ENCODE measurements around the gene ITGB6.

ITGB6 gene

GRCh38 chr2:160068906-160069305 lies 131.2 kb downstream of the ITGB6 start:
- no peak for DNase-seq (ENCODE audit: extremely low read depth, low read depth)
- TF ChIP-seq CTCF (IDR thresholded peaks at IDR 0.05; ENCODE audit: low read depth, low read length, missing control alignments), result no peak
- H3K4me3 ChIP-seq (replicated peaks; ENCODE audit: low read depth, low read length), result no peak overlapping the region

GRCh38 chr2:160064916-160065315 lies 135.2 kb downstream of the ITGB6 start:
- no peak for TF ChIP-seq CTCF (IDR thresholded peaks at IDR 0.05; ENCODE audit: low read depth, low read length, missing control alignments)
- DNase-seq (ENCODE audit: extremely low read depth, low read depth), result no peak
- no peak overlapping the region for H3K4me3 ChIP-seq (replicated peaks; ENCODE audit: low read depth, low read length)

GRCh38 chr2:160063879-160064612 lies 136.0 kb downstream of the ITGB6 start:
- TF ChIP-seq CTCF (IDR thresholded peaks at IDR 0.05; ENCODE audit: low read depth, low read length, missing control alignments), result no peak
- H3K4me3 ChIP-seq (replicated peaks; ENCODE audit: low read depth, low read length), result no peak overlapping the region
- no peak for DNase-seq (ENCODE audit: extremely low read depth, low read depth)

GRCh38 chr2:160063271-160063670 lies 136.8 kb downstream of the ITGB6 start:
- no peak for DNase-seq (ENCODE audit: extremely low read depth, low read depth)
- H3K4me3 ChIP-seq (replicated peaks; ENCODE audit: low read depth, low read length), result no peak overlapping the region
- TF ChIP-seq CTCF (IDR thresholded peaks at IDR 0.05; ENCODE audit: low read depth, low read length, missing control alignments), result no peak

- peak within 1 kb of the TSS; percentile 64 for H3K4me3 ChIP-seq (replicated peaks; ENCODE audit: low read depth, low read length)
- TF ChIP-seq CTCF (IDR thresholded peaks at IDR 0.05; ENCODE audit: low read depth, low read length, missing control alignments), result no peak
- no peak for DNase-seq (ENCODE audit: extremely low read depth, low read depth)
Measured at GRCh38 chr2:160062292-160063005, 137.6 kb downstream of the ITGB6 start, which contains the start of gene PLA2R1. TSS of gene PLA2R1 (minus strand) at chr2:160062615. CDS start at chr2:160062403, 212 bp downstream.

GRCh38 chr2:160061944-160062291 lies 138.2 kb downstream of the ITGB6 start:
- peak overlapping the region; percentile 64 for H3K4me3 ChIP-seq (replicated peaks; ENCODE audit: low read depth, low read length)

More at GRCh38 chr2:160061944-160062291, 138.2 kb downstream of the ITGB6 start:
- no peak for TF ChIP-seq CTCF (IDR thresholded peaks at IDR 0.05; ENCODE audit: low read depth, low read length, missing control alignments)
- no peak for DNase-seq (ENCODE audit: extremely low read depth, low read depth)

All from HFF-Myc (cell line).